Ishikawa (cell line): ENCODE results near the gene QRFPR.

Experiments used
- CEBPB ChIP-seq: IDR thresholded peaks from 2 replicates; pipeline ENCODE4 v1.6.1; 2012
- CREB1 ChIP-seq: IDR thresholded peaks from 2 replicates; pipeline ENCODE4 v1.6.1; 2012; ENCODE audit warnings: low read depth
- EGR1 ChIP-seq: IDR thresholded peaks from 2 replicates; pipeline ENCODE4 v1.6.1; 2012
- EP300 ChIP-seq: IDR thresholded peaks from 2 replicates; pipeline ENCODE4 v1.6.1; 2012; ENCODE audit warnings: borderline replicate concordance
- FOXM1 ChIP-seq: IDR thresholded peaks from 2 replicates; pipeline ENCODE4 v1.6.1; 2012; ENCODE audit warnings: low read depth, borderline replicate concordance
- NFIC ChIP-seq: IDR thresholded peaks from 2 replicates; pipeline ENCODE4 v1.6.1; 2012
- RAD21 ChIP-seq: IDR thresholded peaks from 2 replicates; pipeline ENCODE4 v1.6.1; 2012; ENCODE audit warnings: low read depth
- REST ChIP-seq: IDR thresholded peaks from 2 replicates; pipeline ENCODE4 v1.6.1; 2012; ENCODE audit warnings: low read depth, mild to moderate bottlenecking
- TAF1 ChIP-seq: IDR thresholded peaks from 2 replicates; pipeline ENCODE4 v1.6.1; 2012; ENCODE audit warnings: low read depth, mild to moderate bottlenecking
- TCF12 ChIP-seq: IDR thresholded peaks from 2 replicates; pipeline ENCODE4 v1.6.1; 2012; ENCODE audit warnings: low read depth
- TEAD4 ChIP-seq: IDR thresholded peaks from 2 replicates; pipeline ENCODE4 v1.6.1; 2012
- USF1 ChIP-seq: IDR thresholded peaks from 2 replicates; pipeline ENCODE4 v1.6.1; 2012
- YY1 ChIP-seq: IDR thresholded peaks from 2 replicates; pipeline ENCODE4 v1.6.1; 2012; ENCODE audit warnings: low read depth
- ZBTB7A ChIP-seq: IDR thresholded peaks from 2 replicates; pipeline ENCODE4 v1.6.1; 2012; ENCODE audit warnings: low read depth
- TF ChIP-seq, protein P1 (sequence below): IDR thresholded peaks from 2 replicates; pipeline ENCODE4 v1.6.1; 2012

Gene QRFPR

DNA sequence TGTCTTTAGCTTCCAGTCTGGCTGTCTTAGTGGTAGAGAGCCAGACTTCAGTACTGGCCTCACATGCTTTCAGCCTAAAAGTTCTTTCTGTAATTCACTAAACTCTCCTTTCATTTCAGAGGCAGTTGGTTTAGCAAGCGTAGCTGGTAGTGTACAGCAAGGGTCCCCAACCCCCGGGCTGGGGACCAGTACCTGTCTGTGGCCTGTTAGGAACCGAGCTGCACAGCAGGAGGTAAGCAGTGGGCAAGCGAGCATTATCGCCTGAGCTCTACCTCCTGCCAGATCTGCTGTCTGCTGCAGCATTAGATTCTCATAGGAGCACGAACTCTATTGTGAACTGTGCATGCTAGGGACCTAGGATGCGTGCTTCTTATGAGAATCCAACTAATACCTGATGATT, 72.0 kb downstream of the QRFPR start:
- TF ChIP-seq TCF12 (no peak), YY1 (no peak), FOXM1 (no peak), TAF1 (no peak), TEAD4 (no peak), RAD21 (no peak), USF1 (no peak), CEBPB (no peak), NFIC (no peak), CREB1 (no peak), REST (no peak), EGR1 (no peak), EP300 (no peak), ZBTB7A (no peak)
- TF ChIP-seq, protein P1, sequence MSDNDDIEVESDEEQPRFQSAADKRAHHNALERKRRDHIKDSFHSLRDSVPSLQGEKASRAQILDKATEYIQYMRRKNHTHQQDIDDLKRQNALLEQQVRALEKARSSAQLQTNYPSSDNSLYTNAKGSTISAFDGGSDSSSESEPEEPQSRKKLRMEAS: no peak

- TF ChIP-seq EP300: no peak
- TF ChIP-seq NFIC: no peak
- TF ChIP-seq FOXM1: no peak
- TF ChIP-seq TAF1: no peak
- no peak for TF ChIP-seq RAD21
- TF ChIP-seq, protein P1: no peak
- no peak for TF ChIP-seq CREB1
- no peak for TF ChIP-seq USF1
- no peak for TF ChIP-seq TEAD4
These were observed 72.5 kb downstream of the QRFPR start for GRCh38 chr4:121308328-121308663.

DNA sequence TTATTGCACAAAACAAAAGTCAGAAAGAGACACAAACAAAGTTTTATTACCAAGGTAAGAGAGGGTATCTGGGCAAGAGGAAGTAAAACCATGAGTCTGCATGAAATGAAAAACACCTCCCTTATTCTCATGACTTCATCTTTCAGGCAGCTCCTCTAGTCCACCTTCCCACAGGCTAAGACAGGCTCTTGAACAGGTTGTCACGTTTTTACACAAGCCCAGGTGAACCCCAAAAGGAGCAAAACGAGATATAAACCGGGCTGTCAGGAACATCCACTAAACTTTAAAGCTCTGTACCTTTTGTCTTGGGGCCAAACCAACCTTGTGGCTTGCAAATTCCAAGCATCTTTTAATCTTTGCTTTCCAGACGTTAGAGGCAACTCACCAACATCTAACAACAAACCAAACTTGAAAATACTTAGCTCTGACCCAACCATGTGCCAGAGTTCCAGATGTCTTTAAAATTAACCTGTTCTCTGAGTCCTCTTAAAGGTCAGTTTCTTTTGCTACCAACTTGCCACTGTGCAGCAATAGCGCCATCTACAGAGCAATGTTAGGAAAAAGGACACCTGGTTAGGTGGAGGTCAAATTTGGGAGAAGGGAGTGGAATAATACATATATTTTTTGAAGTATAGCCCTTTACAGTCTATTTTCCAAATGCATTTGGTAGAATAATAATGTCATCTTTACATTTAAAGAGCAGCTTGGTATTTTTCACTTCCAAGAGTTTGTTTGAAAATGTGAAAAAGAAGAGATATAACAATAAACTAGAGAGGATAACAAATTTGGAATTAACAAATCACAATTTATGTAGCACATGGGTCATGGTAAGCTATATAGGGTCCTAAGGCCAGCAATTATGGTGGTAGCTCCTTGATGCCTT, 73.1 kb downstream of the QRFPR start:
- TF ChIP-seq RAD21: peak; percentile 87
- no peak for TF ChIP-seq EGR1

DNA sequence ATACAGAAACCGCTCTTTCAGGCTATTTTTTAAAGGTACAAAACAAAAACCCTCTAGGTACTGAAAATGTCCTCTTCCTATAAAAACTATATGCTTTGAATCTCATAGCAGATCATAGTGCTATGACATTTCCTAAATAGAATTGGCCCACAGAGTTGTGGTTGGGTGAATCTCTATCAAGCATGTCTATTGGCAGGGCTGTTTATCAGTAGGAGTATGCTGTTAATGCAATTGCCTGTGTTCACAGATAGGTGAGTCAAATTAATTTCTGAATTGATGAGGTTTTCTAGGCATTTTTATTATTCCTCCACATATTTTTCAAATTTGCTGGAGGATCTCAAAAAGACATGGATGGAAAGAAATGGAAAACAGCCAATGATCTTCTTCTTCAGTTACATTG, 73.9 kb downstream of the QRFPR start:
- TF ChIP-seq CREB1 (no peak), ZBTB7A (no peak), EGR1 (no peak), TEAD4 (no peak), REST (no peak), TAF1 (no peak), NFIC (no peak), FOXM1 (no peak)

DNA sequence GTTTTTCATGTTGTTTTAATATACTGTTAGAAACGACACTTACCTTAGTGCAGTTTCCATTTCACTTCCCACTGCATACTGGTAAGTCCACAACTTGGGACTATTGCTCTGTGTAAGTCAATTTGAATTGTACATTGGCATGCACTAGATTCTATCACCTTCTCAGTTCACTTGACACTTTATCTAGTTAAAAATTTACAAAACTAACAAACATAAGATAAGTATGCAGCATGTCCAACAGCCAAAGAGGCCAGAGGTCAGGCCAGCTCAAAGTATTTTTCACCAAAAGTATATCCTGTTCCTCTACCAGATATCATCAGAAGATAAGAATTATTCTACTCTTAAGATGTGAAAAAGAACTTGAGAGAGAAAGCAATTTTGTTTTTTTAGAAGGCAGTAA, 75.9 kb downstream of the QRFPR start:
- TF ChIP-seq EP300: no peak
- no peak for TF ChIP-seq USF1
- no peak for TF ChIP-seq EGR1
- no peak for TF ChIP-seq TAF1
- TF ChIP-seq CEBPB: no peak
- no peak for TF ChIP-seq CREB1
- TF ChIP-seq ZBTB7A: no peak
- TF ChIP-seq TEAD4: no peak
- TF ChIP-seq FOXM1: no peak
- no peak for TF ChIP-seq YY1
- no peak for TF ChIP-seq REST
- no peak for TF ChIP-seq RAD21
- TF ChIP-seq, protein P1: no peak
- no peak for TF ChIP-seq TCF12
- TF ChIP-seq NFIC: no peak
